HG03571 (cell line): ENCODE data around the gene IFT81.
"Not testable (repeated sequence)": the region's sequence is repeated elsewhere in the genome, so short reads cannot be mapped to it uniquely, and the experiment has no call there.

Experiments
- ATAC-seq: cut with Tn5 transposase; IDR thresholded peaks from one replicate; pipeline ENCODE4 v1.9.1; 2021; ENCODE audit not compliant: unreplicated experiment

The IFT81 gene

DNA sequence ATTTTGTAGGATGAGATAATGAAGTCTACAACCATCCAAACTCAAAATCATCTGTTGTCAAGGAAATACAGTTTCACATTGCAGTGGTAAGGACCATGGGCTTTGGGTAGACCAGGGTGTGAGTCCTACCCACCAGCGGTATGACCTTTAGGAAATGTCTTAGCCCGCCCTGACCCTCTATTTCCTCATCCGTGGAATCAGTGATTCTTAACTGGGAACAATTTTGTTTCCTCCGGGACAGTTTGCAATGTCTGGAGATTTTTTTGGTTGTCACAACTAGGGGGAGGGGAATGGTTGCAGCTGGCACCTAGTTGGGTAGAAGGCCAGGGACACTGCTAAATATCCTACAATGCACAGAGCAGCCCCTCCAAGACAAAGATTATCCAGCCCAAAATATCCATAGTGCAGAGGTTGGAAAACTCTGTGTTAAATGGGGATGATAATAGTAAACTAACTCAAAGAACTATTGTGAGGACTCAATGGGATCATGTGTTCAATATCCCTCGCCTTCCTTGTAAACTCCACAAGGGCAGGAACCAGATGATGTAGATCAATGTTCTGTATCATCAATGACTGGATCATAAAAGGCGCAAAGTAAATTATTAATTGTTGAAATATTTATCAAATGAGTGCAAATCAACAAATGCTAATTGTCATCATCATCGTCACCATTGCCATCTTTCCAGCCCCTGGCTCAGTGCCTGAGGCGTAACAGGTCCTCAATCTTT is 15.7 kb upstream of the IFT81 start:
- ATAC-seq: no peak

DNA sequence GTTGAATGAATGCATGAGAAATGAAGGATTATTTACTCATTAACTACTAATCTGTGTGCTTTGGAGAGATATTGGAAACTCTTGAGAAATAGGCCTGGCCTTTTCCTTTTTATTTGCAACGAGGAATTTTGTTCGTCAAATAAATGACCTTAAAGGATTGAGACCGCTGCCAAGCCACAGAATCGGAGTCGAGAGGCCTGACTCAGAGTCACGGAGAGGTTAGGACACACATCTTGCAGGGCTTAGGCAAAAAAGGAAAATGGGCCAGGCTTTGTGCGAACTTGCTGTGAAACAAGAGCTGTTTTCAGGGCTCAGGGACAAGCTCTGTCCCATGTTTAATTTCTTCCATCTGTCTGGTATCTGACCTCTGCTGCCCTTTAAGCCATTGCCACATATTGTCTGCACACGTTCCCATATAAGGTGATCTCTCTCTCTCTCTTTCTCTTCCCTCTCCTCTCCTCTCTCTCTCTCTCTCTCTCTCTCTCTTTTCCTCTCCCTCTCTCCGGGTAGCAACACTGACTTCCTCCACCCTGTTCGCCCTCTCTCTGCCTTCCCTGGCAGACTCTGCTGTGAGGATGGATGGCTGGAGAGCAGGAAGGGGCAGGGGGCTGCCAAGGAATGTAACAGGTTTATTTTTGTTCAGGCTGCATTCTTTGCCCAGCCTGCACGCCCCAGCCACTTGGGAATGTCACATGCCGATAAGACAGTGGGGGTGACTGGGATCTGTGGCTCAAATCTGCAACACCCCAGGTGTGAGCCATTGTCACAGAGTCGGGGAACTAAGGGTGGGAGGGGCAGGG is 14.9 kb upstream of the IFT81 start:
- ATAC-seq: no peak

DNA sequence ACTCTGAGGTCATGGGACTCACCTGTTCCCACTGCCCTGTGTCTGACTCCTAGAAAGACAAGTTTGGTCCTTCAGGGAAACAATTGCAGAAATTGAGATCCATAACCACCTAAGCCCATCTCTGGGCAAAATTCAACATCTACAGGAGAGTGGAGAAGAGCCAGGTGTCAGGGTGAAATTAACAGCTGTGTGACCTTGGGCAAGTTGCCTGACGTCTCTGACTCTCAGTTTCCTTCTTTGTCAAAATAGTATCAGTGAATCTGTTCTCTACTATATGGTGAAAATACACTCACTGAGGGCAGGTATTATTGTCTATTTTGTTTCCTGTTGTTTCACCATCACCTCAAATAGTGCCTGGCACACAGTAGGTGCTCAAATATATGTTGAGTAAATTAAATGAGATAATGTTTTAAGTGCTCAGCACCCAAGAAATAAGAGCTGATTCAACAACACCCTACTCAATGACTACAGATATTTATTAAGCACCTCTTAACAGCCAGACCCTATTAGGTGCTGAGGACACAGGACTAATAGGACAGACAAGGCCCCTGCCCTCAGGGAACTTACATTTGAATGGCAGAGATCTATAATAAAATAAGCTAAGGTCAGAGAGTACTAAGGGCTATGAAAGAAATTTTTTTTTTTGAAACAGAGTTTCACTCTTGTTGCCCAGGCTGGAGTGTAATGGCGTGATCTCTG is 14.2 kb upstream of the IFT81 start:
- no peak for ATAC-seq

DNA sequence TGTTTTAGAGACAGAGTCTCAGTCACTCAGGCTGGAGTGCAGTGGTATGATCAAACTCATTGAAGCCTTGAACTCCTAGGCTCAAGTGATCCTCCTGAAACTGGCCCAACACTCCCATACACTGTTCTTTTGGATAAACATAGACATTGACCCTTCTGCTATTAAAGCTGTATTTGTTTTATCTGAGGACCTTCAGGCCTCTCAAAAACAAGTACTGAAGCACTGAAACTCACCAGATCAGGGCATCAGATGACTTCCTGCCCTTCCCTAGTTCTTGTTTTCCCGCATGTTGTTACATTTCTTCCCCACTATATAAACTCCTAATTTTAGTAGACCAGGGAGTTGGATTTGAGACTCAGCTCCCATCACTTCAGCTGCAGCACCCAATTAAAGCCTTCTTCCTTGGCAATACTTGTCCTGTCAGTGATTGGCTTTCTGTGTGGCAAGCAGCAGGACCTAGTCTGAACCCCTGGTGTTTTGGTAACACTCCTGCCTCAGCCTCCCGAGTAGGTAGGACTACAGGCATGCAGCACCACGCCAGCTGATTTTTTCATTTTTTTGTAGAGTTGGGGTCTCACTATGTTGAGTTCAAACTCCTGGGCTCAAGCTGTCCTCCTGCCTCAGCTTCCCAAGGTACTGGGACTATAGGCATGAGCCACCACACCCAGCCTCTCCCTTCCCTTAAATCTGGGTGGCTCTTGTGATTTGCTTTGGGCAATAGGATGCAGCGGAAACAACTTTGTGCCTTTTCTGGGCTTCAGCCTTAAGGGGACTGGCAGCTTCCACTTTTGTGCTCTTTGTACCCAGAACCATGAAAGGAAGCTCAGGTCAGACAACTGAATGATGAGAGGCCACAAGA is 12.5 kb upstream of the IFT81 start:
- no peak for ATAC-seq

DNA sequence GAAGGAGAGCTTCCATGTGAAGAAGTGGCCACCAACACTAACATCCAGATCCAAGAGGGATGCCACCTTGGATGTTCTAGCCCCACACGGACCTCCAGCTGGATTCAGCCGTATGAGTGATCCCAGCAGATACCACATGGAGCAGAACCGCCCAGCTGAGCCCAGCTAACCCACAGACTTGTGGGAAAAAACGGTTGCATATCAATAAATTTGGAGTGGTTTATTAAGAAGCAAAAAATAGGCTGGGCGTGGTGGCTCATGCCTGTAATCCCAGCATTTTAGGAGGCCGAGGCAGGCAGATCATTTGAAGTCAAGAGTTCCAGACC is 11.9 kb upstream of the IFT81 start:
- ATAC-seq: no peak

DNA sequence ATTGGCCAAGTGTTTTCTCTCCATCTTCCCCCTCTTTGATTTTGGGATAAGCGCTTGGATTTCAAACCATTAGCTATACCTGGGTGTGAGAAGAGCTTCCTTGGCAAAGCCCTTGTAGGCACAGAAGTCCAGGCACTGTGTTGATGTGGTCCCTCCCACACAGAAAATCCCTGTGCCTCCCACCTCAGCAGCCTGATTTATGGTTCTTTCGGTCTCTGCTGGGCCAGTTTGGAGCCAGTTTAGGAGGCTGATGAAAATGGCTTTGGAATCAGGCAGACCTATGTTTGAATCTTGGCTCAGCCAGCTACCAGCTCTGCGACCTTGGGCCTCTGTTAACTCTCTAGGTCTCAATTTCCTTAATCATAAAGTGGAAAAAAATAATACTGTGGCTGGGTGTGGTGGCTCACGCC is 9.6 kb upstream of the IFT81 start:
- no peak for ATAC-seq

DNA sequence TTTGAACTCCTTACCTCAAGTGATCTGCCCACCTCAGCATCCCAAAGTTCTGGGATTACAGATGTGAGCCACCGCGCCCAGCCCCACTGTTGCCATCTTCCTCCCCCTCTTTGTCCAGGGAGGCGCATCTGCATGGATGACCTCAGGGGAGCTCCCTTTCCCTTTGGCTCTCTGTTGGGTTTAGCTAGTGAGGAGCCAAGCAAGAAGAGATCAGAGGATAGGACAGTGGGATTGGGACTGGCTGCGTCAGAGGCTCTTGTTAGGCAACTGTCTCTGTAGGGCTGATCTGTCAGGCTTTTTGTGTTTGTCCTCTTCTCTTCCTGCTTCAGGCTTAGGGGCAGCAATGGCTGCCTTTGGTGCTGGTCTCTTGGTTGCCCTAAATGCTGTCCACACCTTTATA is 8.5 kb upstream of the IFT81 start:
- no peak for ATAC-seq

DNA sequence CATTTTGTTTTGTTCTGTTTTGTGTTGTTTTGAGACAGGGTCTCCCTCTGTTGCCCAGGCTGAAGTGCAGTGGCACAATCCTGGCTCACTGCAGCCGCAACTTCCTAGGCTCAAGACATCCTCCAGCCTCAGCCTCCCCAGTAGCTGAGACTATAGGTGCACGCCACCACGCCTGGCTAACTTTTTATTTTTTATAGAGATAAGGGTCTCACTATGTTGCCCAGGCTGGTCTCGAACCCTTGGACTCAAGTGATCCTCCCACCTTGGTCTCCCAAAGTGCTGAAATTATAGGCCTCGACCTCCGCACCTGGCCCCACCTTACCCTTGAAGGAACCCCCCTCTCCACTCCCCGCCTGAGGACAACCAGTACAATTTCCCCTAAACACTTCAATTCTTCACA is 7.5 kb upstream of the IFT81 start:
- no peak for ATAC-seq

DNA sequence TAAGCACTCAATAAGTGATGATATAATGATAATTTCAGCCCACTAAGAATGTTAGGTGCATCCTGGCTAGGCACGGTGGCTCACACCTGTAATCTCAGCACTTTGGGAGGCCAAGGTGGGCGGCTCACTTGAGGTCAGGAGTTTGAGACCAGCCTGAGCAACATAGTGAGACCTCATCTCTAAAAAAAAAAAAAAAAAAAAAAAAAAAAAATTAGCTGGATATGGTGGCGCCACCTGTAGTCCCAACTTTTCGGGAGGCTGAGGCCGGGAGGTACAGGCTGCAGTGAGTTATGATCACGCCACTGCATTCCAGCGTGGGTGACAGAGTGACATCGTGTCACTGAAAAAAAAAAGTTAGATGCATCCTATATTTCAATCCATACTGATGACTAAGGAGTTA is 6.9 kb upstream of the IFT81 start:
- ATAC-seq: not testable (repeated sequence)

DNA sequence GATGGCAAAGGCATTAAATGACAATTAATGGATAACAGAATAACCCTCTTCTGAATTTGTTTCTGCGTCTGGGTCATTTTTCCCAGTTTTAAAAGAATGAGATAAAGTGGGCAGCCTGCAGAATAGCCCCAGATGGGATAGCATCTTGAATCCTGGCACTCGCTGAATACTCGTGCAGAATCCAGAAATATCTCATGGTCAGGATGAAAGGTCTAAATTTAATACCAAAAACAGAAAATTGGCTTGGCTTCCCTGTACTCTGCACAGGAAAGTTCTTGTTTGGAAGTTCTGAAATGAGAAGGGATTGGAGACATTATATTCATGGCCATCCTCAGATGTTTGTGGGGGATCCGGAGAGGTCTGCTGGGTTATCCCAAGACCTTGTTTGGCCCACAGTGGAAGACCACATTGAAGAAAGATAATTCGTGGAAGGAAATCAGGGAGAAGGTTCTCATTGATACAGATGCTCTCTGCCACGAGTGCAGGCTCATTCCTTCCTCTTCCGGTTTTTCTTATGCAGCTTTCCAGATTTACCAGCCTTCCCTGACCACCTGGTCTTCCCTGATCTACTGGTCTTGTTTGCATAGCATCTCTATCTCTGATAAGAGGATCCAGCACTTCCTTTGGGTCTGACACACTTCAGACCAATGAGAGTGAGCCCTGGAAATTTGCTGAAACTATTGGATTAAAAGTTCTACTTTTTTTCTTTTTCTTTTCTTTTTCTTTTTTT is 6.0 kb upstream of the IFT81 start:
- ATAC-seq: no peak

DNA sequence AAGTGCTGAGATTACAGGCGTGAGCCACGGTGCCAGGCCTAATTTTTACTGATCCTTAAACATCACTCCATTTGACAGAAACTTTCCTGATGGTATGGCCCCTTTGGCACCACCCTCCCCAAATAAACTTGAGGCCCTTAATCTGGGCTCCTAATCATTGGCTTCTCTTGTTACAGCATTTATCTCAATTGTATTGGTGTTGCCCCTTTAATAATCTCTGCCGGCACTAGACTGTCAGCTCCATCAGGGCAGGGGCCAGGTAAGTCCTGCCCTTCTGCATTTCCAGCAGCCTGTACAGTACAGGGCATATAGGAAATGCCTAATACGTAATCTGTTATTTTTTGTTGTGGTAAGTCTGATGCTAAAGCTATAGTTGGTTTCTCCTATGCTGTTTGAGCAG is 1.2 kb upstream of the IFT81 start:
- ATAC-seq: no peak

DNA sequence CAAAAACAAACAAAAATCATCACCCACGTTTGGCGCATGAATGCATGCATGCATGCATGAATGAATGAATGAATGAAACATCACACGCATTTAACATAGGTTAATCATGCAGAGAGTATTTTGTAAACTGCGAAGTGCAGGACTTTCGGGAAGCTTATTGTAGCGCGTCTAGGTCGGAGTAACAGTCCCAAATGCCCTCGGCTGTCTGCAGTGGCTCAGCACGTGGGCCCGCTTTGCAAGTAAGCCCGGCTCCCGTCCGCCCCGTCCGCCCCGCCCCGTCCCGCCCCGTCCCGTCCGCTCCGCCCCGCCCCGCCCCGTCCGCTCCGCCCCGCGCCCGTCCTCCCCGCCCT is 263 bp upstream of the IFT81 start:
- ATAC-seq: no peak

DNA sequence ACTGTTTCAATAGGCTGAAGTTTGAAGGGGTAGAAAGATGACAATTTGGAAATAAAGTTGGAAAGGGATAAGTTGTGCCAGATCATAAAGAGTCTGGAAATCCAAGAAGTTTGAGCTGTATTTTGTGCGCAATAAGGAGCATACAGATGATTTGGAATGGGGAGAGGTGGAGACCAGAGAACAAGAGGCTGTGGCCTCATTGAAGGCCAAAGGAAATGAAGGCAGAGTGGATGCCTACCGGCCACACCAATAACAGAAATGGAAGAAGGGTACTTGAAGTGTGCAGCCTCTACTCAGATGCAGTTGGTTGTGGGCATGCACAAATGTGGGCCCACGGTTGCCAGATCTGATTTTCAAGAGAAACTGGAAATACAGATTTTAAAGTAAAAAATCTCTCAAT is 2.4 kb downstream of the IFT81 start:
- no peak for ATAC-seq

DNA sequence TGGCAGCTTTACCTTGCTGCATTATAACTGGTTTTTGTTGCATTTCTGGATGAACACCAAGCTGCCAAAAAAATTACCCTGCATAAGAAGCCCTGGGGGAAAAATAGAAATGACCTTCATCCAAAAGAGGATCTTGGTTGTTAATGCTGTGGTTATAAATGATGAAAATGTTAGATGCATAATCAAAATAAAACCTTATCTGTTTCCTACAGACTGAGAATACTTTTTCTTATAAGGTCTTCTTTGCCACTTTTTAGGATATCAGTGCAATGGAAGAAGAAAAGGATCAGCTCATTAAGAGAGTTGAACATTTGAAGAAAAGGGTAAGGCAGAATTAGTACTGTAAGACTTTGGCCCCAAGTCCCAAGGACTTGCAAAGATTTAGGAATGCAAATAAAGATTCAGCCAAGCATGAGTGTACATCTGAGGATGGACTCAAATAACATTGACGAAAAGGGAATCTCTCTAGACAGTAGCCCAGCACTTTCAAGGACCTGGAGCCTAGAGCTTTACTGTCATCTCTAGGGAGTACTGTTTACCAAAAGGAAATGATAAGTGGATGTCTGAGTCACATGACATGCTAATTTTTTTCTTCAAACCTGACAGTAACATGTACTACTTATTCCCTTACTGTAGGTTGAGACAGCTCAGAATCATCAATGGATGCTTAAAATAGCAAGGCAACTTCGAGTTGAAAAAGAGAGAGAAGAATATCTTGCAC is 10.7 kb downstream of the IFT81 start:
- no peak for ATAC-seq

DNA sequence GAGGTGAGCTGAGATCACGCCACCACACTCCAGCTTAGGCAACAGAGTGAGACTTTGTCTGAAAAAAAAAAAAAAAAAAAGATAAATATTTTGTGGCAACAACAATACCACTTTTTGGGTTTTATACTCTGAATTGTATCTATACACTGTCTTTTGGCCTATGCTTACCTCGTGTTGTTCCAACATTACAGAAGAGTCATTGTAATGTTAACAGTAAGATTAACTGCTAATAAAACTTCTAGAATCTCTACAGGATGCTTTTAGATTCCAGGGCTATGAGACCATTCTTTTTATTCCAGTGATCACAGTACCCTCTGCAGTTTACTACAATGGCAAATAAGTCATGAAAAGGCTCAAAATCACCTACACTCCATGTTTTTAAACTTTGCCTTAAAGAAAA is 11.6 kb downstream of the IFT81 start:
- ATAC-seq: no peak

DNA sequence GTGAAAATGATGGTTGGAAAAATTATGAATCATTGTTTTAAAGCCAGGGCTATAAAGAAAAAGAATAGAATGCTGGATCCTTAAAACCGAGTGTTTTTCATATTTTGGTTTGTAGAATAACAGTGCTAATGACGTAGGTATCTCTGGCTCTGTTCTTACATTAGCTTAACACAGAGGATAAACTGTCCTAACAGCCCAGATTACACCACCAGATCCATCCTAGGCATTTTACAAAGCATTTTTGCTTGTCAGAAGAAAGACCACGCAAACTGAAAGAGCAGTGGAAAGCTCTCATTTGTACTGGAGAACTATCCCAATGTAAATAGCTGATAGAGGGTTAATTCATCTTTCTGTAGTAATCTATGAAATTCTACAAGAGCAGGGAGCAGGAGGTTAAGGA is 13.6 kb downstream of the IFT81 start:
- ATAC-seq: no peak

DNA sequence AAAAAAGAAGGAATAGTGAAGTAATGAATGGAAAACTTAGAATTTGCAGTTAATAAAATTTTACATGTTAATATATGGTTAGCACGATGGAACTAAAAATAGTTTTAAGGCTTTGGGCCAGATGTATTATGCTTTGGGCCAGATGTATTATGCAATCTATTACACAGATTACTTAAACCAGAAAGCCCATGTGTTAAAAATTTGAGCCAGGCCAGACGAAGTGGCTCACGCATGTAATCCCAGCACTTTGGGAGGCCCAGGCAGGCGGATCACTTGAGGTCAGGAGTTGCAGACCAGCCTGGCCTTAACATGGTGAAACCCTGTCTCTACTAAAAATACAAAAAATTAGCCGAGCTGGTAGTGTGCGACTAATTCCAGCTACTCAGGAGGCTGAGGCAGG is 17.2 kb downstream of the IFT81 start:
- ATAC-seq: no peak

DNA sequence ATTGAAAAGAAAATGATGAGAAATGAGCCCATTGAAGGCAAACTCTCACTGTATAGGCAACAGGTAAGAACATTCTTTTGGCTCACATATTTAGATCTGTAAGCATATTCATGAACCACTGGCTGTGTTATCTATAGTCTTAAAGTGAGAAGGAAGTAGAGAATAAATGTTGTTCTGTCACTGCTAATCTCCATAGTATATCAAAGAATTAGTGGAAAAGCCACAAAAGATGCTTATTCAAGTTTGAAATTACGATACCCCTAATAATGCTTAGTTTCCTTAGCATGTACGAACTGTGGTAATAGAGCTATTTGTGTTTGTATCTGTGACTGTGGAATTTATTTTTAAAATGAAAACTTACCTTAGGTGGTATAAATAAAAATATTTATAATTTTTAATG is 22.8 kb downstream of the IFT81 start:
- no peak for ATAC-seq

DNA sequence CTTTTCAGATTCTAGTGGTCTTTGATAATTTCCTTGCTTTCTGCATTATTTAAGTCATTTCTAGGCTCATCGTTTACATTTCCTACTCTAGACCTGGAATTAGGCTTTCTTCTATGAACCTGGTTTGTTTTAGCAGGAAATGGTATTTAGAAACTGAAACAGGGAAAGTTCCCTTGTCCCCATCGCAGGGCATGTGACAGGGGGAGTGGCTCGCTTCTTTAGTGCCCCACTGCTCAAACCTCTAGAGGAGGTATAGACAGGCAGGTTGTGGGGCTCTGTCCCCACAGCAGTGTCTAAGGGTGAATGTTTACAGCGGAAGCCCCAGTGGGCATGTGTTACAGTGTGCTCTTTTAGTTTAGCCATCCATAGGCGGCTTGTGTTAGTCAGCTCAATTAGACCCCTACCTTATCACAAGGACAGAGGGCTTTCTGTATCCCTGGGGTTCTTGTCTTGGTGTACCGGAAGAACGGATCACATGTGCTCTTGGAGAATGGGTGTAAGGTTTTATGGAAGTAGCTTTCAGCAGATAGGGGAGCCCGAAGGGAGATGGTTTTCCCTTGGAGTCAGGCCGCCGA is 25.0 kb downstream of the IFT81 start:
- no peak for ATAC-seq

DNA sequence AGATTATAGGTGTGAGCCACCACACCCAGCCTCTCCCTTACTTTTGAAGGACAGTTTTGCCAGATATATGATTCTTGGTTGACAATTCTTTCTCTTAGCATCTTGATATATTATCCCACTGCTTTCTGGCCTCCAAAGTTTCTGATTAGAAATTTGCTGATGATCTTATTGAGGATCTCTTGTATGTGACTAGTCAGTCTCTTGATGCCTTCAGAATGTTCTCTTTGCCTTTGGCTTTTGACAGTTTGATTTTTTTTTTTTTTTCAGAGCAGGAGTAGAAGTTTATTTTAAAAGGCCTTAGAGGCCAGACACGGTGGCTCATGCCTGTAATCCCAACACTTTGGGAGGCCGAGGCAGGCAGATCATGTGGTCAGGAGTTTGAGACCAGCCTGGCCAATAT is 32.6 kb downstream of the IFT81 start:
- ATAC-seq: no peak
